ENCODE measurements around the gene CAMSAP1.

Gene CAMSAP1

GRCh38 chr9:135790356-135790755, 117.0 kb downstream of the CAMSAP1 start:
- H3K27me3 ChIP-seq = no peaks in the 10 kb centered on the region
- no peak overlapping the region for H3K27ac ChIP-seq
- H3K36me3 ChIP-seq = no peaks in the 10 kb centered on the region
- H3K4me3 ChIP-seq = no peak overlapping the region
- TF ChIP-seq Cebpa-rat (IDR thresholded peaks at IDR 0.05) = no peak
- no peak overlapping the region for H3K9ac ChIP-seq
- H3K4me2 ChIP-seq = no peak overlapping the region
- H4K20me1 ChIP-seq = no peaks in the 10 kb centered on the region
- H3K9me3 ChIP-seq = no peaks in the 10 kb centered on the region
- peaks cover 25% of the 10 kb centered on the region for H3K4me1 ChIP-seq

GRCh38 chr9:135789838-135790291, 117.5 kb downstream of the CAMSAP1 start:
- Histone ChIP-seq H4K20me1 (no peaks in the 10 kb centered on the region), H3K4me2 (no peak overlapping the region), H3K27me3 (no peaks in the 10 kb centered on the region), H3K9me3 (no peaks in the 10 kb centered on the region), H3K4me1 (peaks cover 25% of the 10 kb centered on the region), H3K4me3 (no peak overlapping the region), H3K27ac (no peak overlapping the region), H3K36me3 (no peaks in the 10 kb centered on the region), H3K9ac (no peak overlapping the region)
- TF ChIP-seq Cebpa-rat (IDR thresholded peaks at IDR 0.05) = no peak

GRCh38 chr9:135788576-135789300, 118.6 kb downstream of the CAMSAP1 start:
- peak overlapping the region; percentile 59 for H3K4me2 ChIP-seq
- H3K27me3 ChIP-seq = no peaks in the 10 kb centered on the region
- H3K36me3 ChIP-seq = no peaks in the 10 kb centered on the region
- peaks cover 19% of the 10 kb centered on the region for H3K4me1 ChIP-seq
- no peak overlapping the region for H3K4me3 ChIP-seq
- H4K20me1 ChIP-seq = no peaks in the 10 kb centered on the region
- no peak overlapping the region for H3K27ac ChIP-seq
- H3K9ac ChIP-seq = peak overlapping the region; percentile 53; the same call in 1 of the 2 replicates
- TF ChIP-seq Cebpa-rat (IDR thresholded peaks at IDR 0.05) = no peak
- H3K9me3 ChIP-seq = no peaks in the 10 kb centered on the region

- Histone ChIP-seq H4K20me1 (no peaks in the 10 kb centered on the region), H3K36me3 (no peaks in the 10 kb centered on the region), H3K9me3 (no peaks in the 10 kb centered on the region), H3K4me3 (no peak overlapping the region), H3K27ac (no peak overlapping the region), H3K9ac (peak overlapping the region; percentile 53; the same call in 1 of the 2 replicates), H3K4me2 (peak overlapping the region; percentile 59), H3K4me1 (peaks cover 19% of the 10 kb centered on the region), H3K27me3 (no peaks in the 10 kb centered on the region)
- no peak for TF ChIP-seq Cebpa-rat (IDR thresholded peaks at IDR 0.05)
Observed at GRCh38 chr9:135787776-135788575, 119.4 kb downstream of the CAMSAP1 start.

GRCh38 chr9:135787317-135787716, 120.0 kb downstream of the CAMSAP1 start:
- H3K4me3 ChIP-seq = no peak overlapping the region
- TF ChIP-seq Cebpa-rat (IDR thresholded peaks at IDR 0.05) = no peak
- no peak overlapping the region for H3K9ac ChIP-seq
- no peaks in the 10 kb centered on the region for H4K20me1 ChIP-seq
- no peak overlapping the region for H3K27ac ChIP-seq
- no peaks in the 10 kb centered on the region for H3K9me3 ChIP-seq
- H3K36me3 ChIP-seq = no peaks in the 10 kb centered on the region
- no peaks in the 10 kb centered on the region for H3K27me3 ChIP-seq
- no peak overlapping the region for H3K4me2 ChIP-seq
- H3K4me1 ChIP-seq = peaks cover 19% of the 10 kb centered on the region

- Histone ChIP-seq H3K27me3 (no peaks in the 10 kb centered on the region), H3K4me3 (no peak overlapping the region), H4K20me1 (no peaks in the 10 kb centered on the region), H3K9ac (no peak overlapping the region), H3K4me1 (peaks cover 12% of the 10 kb centered on the region), H3K27ac (no peak overlapping the region), H3K9me3 (no peaks in the 10 kb centered on the region), H3K36me3 (no peaks in the 10 kb centered on the region), H3K4me2 (no peak overlapping the region)
- TF ChIP-seq Cebpa-rat (IDR thresholded peaks at IDR 0.05) = no peak
Observed at GRCh38 chr9:135786146-135786690, 121.1 kb downstream of the CAMSAP1 start.

- H3K27me3 ChIP-seq = no peaks in the 10 kb centered on the region
- no peaks in the 10 kb centered on the region for H3K36me3 ChIP-seq
- H4K20me1 ChIP-seq = no peaks in the 10 kb centered on the region
- no peak overlapping the region for H3K27ac ChIP-seq
- no peak overlapping the region for H3K4me3 ChIP-seq
- TF ChIP-seq Cebpa-rat (IDR thresholded peaks at IDR 0.05) = no peak
- no peak overlapping the region for H3K9ac ChIP-seq
- H3K9me3 ChIP-seq = no peaks in the 10 kb centered on the region
- H3K4me2 ChIP-seq = no peak overlapping the region
- peaks cover 12% of the 10 kb centered on the region for H3K4me1 ChIP-seq
Observed at GRCh38 chr9:135785013-135785575, 122.3 kb downstream of the CAMSAP1 start.

GRCh38 chr9:135783540-135784245, 123.7 kb downstream of the CAMSAP1 start:
- no peak for TF ChIP-seq Cebpa-rat (IDR thresholded peaks at IDR 0.05)
- Histone ChIP-seq H3K4me3 (no peak overlapping the region), H3K36me3 (no peaks in the 10 kb centered on the region), H3K27ac (no peak overlapping the region), H3K4me1 (peaks cover 6% of the 10 kb centered on the region), H4K20me1 (no peaks in the 10 kb centered on the region), H3K9ac (no peak overlapping the region), H3K27me3 (no peaks in the 10 kb centered on the region), H3K9me3 (no peaks in the 10 kb centered on the region), H3K4me2 (no peak overlapping the region)

- no peaks in the 10 kb centered on the region for H3K27me3 ChIP-seq
- H3K4me2 ChIP-seq = no peak overlapping the region
- H3K9ac ChIP-seq = no peak overlapping the region
- H3K27ac ChIP-seq = no peak overlapping the region
- TF ChIP-seq Cebpa-rat (IDR thresholded peaks at IDR 0.05) = no peak
- H3K4me1 ChIP-seq = no peaks in the 10 kb centered on the region
- no peaks in the 10 kb centered on the region for H4K20me1 ChIP-seq
- no peaks in the 10 kb centered on the region for H3K9me3 ChIP-seq
- H3K4me3 ChIP-seq = no peak overlapping the region
- H3K36me3 ChIP-seq = no peaks in the 10 kb centered on the region
Observed at GRCh38 chr9:135782946-135783345, 124.4 kb downstream of the CAMSAP1 start.

Data from BLaER1 (cell line).